Measurements from ENCODE around the gene SNRPD1.
"Not testable (repeated sequence)": the region's sequence is repeated elsewhere in the genome, so short reads cannot be mapped to it uniquely, and the experiment has no call there.

The SNRPD1 gene

DNA sequence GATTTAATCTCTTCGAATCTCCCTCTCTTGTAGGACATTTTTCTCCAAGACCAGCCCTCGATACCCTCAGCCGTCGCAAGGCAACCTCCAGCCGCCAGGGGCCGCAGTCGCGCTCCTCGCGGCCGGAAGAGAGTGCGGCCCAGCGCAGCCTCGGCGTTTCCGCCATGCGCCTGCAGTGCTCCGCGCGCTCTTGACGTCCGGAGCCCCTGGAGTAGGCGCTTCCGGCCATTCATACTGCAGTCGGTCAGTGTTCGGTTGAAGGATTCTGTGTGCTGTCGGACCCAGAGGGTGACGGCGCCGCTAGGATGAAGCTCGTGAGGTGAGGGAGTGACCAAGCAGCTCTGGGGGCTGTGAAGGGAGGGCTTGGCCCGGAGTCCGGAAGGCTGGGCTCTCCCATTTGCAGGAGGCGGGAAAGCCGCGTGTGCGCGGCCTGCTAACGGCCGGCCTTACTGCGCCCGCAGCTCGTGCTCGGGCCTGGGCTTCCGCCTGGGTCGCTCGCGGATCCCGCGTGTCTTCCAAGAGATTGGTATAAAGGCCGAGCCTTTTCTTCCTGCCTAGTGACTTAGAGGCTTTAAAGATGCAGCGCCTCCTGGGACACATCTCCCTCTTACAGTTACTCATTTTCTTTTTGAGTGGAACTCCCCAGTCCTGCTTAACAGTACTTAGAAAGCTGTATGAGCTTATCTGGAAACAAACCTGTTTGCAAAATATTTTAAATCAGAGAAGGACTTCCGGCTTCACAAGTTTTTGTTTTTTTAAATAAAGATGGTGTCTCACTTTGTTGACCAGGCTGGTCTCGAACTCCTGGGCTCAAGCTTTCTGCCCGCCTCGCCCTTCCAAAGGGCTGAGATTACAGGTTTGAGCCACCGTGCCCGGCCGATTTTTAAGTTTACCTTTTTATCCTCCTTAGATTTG, at the start of gene SNRPD1:
Gene SNRPD1, plus strand, starts transcription at position 190 of the 915 bp plus-strand sequence. Its CDS starts 116 bp downstream, at position 306.
- DNase-seq: peak; percentile 93 to 96 (median 96)

DNA sequence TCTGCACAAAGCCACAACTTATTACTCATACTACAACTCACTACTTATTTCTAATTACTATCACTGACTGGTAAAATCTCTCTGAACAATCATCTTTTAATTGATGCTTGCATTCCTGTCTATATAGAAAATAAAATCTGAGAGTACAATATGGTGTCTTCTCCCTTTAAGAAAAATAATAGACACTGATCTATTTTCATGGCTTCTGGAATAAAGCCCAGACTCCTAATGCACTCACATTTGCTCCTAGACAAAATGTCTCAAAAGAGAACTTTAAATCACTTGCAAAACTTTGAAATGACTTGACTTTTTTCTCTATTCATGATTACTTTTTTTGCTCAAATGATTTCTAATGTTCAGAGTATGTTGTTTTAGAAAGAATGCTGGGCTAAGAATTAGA, 40.3 kb upstream of the SNRPD1 start:
- no peak for DNase-seq

DNA sequence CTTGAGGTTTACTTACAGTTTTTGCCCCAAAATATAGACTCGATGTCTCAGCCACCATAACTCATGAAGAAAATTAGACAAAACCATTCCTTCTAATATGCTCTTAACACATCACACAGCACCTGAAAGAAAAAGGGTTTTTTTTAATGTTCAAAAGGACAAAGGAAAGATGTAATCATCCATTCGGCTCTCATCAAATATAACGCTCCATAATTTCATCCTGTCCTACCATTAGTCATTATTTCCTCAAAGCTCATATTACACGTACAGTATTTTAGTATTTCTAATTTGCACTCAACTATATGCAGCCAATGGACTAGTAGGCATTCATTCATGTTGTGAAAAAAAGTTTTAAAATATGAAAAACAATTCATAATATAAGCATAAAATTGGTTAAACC, 36.5 kb upstream of the SNRPD1 start:
- DNase-seq: no peak

DNA sequence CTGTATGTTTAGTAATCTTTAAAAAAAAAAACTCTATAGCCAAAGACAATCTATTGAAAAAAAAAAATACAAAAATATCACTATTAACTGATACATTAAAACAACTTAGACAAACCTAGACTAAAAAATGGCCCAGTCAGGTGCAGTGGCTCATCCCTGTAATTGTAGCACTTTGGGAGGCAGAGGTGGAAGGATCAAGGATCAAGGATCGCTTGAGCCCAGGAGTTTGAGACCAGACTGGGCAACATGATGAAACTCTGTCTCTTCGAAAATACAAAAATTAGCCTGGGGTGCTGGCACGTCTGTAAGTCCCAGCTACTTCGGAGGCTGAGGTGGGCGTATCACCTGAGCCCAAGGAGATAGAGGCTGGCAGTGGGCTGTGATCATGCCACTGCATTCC, 27.7 kb upstream of the SNRPD1 start:
- DNase-seq: no peak

DNA sequence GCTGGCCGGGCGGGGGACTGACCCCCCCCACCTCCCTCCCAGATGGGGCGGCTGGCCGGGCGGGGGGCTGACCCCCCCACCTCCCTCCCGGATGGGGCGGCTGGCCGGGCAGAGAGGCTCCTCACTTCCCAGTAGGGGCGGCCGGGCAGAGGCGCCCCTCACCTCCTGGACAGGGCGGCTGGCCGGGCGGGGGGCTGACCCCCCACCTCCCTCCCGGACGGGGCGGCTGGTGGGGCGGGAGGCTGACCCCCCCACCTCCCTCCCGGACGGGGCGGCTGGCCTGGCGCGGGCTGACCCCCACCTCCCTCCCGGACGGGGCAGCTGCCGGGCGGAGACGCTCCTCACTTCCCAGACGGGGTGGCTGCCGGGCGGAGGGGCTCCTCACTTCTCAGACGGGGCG, 19.8 kb upstream of the SNRPD1 start:
- not testable (repeated sequence) for DNase-seq

DNA sequence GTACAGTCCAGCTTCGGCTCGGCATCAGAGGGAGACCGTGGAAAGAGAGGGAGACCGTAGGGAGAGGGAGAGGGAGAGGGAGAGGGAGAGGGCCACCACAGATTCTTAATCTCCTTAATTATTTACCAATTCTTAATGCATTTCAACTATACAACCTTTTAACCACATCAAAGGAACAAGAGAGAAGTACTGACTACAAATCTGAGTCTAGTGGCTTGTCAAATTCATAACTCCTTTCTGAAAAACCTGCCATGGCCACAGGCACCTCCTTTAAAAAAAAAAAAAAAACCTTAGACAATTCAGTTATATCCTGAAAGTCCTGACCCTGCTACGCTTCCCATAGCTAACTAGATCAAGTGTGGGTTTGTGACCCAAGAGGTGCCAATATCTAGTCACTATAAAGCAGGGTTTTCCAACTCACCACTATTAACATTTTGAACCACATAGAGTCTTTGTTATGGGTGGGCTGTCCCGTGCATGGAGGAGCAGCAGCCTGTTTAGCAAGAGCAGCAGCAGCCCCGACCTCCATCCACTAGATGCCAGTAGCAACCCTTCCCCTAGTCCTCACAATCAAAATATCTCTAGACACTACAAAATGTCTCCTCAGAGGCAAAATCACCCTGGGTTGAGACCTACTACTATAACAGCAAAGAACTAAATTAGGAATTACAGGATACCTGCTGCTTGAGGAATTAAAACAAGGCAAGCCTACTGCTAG, 18.4 kb upstream of the SNRPD1 start:
- no peak for DNase-seq

DNA sequence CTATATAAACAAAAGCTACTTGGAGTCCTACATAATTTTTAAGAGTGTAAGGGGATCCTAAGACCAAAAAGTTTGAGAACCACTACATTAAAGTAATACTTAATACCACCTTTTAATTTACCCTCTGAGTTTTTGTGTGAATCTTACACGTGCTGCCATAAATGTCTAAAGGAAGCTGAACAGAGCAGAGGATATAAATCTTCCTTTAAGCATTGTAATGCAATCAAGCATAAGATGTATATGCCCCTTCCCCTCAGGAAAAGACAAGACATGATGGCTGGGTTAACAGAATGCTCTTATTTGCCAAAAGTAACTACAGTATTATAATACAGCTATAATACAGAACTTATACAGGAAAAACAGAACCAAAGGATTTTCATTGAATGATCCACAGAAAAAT, 14.5 kb upstream of the SNRPD1 start:
- DNase-seq: no peak

DNA sequence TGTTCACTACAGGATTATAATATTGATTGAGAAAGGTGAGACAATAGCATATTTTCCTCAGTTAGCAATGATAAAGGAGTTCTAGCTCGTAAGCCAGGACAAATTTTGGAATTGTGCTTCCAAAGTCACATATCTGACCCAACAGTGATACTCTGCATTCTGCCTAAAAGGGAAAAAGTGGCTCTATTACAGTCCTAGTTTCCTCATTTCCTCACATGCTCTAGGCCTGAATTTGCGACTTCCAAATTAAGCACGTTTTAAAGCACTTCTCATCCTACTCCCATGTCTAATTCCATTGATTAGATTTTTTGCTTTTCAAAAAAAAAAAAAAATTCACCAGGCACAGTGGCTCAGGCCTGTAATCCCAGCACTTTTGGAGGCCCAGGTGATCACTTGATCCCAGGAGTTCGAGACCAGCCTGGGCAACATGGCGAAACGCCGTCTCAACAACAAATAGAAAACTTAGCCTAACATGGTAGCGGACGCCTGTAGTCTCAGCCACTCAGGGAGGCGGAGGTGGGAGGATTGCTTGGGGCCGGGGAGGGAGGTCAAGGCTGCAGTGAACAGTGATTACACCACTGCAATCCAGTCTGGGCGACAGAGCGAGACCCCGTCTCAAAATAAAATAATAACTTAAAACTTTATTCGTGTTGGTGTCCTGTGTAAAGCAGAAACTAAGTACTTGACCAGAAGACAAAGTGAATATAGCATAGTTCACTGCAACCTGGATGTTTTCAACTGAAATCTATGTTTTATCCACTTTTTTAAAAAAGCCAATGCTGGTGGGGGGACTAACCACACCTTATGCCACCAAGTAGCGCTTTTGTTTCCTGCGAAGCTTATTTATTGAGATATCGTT, 13.2 kb upstream of the SNRPD1 start:
- DNase-seq: no peak

DNA sequence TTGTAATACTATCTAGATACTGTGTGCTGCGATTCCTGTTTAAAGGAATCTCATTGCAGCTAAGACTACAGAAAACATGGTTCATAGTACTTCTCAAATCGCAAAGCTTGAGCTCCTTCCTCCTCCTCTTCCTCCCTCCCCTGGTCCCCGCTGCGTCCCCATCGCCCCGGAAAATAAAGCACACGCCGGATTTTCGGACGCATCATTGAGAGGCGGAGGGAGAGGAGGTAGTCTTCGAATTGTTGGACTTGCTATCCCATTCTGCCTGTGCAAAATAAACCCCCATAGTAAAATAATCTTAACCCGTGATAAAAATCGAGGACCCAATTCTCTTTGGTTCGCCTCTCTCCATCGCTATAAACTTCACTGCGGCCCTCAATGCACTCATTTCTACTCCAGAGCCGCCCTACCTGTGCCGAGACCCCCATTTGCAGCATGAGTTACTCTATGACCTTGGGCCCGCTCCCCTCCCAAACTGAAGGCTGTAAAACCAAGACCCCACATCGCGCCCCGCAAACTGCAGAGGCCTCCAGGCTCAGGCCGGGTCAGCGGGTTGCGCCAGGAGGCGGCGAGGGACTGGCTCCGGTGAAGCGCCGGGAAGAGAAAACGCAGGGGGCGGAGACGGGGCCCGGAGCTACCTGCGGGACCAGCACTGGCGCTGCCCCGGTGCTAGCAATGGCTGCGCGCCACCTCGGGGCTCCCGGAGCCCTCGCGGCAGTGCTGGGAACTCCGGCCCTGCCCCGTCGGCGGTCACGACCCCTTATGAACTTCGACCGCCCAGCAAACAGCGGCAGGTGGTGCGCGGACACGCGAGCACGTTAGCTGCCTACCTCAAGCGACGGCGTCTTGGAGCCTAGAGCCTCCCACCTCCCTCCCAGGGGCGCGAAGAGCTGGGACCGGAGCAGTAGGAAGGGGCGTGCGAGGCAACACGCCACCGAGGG, 12.3 kb upstream of the SNRPD1 start:
- DNase-seq: peak; percentile 45 to 70 (median 57)

DNA sequence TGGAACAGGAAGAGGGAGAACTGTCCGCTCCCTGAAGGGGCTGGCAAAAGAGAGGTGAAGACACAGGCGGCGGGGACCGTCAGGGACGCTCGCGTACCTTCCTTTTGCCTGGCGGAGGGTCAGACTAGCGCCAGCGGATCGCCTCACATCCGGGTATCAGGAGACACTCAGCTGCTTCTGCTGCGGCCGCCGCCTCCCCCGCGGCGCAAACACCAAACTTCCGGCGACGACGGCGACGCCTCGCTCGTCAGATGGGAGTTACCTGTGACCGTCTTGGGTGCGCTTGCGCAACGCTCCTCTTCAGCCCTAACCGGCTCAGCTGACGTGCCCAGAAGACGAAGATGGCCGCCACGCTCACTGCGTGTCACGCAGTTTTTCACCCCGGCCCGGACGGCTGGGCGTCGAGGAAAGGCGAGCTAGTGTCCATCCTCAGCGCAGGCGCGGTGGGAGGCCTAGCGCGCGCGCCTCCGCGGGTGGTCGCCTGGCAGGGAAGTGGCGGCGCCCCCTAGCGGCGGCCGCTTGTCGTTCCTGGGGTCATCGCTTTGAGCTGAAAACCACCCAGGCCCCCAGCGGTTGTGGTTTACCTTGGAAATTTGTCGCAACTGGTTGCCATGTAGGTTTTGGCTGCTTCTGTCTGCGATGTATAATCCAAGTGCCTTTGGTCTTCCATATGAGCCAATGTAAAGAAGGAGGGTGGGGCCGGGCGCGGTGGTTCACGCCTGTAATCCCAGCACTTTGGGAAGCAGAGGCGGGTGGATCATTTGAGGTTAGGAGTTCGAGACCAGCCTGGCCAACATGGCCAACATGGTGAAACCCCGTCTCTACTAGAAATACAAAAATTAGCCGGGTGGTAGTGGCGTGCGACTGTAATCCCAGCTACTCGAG, 11.3 kb upstream of the SNRPD1 start, which contains the start of gene ESCO1:
Gene ESCO1, minus strand, starts transcription at position 179 of the 885 bp plus-strand sequence. CDS start 25,861 bp downstream, outside the sequence.
- peak; percentile 92 to 95 (median 92) for DNase-seq

DNA sequence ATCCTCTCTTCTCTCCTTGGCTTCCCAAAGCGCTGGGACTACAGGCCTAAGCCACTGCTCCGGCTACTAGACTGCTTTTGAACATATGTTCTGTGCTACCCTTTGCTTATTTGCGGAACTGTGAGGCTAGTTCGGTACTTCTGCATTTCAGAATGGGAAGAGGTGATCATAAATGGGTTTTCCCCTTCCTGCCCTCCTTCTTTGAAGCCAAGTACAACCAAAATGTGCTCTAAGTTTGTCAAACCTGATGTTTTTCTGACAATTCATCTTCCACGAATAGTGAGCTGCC, 9.9 kb upstream of the SNRPD1 start:
- peak; percentile 77 to 88 (median 82) for DNase-seq

DNA sequence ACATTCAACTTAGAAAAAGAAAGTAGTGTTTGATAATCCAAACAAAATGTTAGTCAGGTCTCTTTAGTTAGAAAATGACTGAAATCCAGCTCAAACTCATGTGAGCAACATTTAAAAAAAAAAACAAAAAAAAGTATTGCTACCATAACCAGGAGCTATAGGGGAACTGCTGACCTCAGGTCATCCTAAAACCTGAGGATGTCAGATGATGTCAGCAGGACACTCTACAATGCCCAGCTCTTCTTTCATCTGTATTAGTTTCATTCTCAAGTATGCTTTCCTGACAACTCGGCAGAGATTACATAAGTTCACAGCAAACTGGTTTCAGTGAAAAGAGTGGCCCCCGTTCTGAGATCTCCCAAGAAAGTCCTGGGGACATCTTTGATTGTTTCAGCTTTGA, 7.4 kb upstream of the SNRPD1 start:
- DNase-seq: peak; percentile 26 to 46 (median 42)

DNA sequence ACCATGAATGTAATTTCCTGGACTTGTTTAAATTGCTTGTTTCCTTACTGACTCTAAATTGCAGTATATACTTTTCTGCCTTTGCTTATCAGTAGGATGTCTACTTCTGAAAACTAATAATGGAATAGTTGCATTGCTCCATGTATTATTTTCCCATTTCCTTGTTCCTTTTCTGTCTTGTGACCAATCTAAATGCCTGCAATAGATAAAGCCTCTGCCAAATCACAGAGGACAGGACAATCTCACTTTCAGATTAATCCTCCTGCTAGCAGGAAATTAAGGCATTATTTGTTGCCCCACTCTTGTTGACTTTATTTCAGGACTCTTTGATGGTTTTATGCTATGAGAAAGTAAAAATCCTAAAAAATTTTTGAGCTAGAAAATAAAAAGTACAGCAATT, 6.9 kb upstream of the SNRPD1 start:
- DNase-seq: no peak

DNA sequence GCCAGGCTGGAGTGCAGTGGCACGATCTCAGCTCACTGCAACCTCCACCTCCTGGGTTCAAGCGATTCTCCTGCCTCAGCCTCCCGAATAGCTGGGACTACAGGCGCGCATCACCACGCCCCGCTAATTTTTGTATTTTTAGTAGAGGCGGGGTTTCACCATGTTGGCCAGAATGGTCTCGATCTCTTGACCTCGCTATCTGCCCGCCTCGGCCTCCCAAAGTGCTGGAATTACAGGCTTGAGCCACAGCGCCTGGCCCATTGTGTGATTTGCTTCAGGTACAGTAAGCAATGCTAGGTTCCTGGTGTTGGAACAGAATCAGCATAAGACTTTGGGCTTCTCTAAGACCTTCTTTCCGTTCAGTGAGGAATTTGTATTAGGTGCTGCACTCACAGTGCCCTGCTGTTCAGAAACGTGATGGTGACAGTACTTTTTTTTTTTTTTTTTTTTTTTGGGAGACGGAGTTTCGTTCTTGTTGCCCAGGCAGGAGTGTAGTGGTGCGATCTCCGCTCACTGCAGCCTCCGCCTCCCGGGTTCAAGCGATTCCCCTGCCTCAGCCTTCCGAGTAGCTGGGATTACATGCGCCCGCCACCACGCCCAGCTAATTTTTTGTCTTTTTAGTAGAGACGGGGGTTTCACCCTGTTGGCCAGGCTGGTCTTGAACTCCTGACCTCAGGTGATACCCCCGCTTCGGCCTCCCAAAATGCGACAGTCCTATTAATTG, 551 bp upstream of the SNRPD1 start:
- not testable (repeated sequence) for DNase-seq

DNA sequence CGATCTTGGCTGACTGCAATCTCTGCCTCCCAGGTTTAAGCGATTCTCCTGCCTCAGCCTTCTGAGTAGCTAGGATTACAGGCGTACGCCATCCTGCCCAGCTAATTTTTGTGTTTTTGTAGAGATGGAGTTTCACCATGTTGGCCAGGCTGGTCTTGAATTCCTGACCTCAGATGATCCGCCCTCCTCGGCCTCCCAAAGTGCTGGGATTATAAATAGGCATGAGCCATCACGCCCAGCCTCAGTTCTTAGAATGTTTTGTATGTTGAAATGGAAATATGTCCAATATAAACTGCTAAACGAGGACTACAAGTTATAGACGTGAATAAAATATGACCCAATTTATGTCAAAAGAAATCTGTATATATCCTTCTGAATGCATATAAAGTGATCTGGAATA, 9.5 kb downstream of the SNRPD1 start:
- DNase-seq: not testable (repeated sequence)

DNA sequence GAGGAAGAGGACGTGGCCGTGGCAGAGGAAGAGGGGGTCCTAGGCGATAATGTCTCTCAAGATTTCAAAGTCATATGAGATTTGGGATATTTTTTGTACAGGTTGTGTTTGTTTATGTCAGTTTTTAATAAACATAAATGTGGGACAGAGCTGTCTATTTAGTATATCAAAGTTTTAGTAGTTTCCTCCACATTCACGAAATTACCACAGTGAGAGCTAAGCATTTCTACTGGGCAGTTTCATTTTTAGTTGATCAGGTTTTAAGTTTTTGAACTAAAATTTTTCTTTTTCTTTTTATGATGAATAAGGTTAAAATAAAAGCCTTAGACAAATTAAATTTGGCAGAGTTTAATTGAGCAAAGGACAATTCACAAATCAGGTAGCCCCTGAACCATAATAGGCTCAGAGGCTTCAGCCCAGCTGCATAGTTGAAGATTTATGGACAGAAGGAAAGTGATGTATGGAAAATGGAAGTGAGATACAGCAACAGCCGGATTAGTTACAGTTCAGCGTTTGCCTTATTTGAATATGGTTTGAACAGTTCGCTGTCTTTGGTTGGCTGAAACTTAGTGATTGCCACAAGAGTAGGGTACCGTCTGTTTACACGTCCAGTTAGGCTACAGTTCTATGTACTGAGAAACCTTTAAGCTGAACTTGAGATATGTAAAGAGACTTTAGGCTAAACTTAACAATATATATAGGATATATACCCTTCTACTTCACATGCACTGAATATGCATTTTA, 17.1 kb downstream of the SNRPD1 start:
- DNase-seq: no peak

DNA sequence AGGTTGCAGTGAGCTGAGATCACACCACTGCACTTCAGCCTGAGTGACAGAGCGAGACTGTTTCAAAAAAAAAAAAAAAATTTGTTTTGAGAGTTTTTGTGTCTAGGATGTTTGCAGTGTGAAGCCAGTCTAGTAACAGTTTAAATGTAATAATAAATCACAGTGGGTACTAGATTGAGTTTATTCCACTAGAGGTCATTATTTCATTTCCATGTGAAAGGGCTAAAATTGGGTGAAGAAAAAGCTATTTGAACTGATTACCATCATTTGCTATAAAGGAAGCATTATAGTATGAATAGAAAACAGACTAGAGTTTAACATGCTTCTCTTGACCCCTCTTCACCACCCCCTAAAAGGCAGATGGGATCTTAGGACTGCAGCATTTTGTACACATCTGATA, 20.3 kb downstream of the SNRPD1 start:
- no peak for DNase-seq

DNA sequence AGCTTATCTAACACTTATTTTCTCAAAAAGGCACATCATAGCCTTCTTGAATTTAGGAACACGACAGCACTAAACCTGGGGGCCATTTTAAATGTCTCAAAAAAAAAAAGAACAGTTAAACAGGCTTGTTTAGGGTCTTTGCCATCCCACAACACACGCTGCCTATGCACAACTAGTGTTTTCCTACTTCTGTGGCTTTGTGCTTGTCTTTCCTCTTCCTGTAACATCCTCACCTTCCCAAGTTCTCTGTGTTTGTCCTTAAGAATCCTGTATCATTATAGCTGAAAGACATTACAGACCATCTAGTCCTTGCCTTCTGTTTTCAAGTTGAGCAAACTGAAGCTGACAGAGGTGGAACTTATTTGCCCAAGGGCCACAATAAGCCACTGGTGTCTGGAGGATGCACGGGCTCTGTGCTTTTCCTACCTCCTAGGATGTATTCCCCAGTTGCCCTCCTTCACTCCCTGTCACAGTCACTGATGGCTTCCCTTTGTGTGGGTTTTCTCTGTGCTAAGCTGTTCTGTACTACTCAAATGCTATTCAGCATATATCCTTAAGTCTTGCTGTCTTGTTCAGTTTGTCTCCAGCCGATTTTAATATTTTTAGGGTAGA, 22.6 kb downstream of the SNRPD1 start:
- no peak for DNase-seq

DNA sequence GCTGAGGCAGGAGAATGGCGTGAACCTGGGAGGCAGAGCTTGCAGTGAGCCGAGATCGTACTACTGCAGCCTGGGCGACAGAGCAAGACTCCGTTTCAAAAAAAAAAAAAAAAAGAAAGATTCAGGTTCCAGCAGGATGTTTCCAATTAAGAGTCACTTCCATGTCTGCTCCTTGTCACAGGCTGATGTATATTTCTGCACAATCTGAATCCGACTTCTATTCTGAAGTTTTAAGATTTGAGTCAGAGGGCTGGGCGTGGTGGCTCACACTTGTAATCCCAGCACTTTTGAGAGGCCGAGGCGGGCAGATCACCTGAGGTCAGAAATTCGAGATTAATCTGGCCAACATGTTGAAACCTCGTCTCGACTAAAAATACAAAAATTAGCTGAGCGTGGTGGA, 24.7 kb downstream of the SNRPD1 start:
- no peak for DNase-seq

All from suppressor macrophage treated with lipopolysaccharide for 1 hour (primary cell).